GM19351 (cell line): ENCODE data around the gene DENND4A.

Experiments
- ATAC-seq: cut with Tn5 transposase; IDR thresholded peaks from one replicate; pipeline ENCODE4 v1.9.1; 2021; ENCODE audit warnings: mild to moderate bottlenecking, moderate library complexity; ENCODE audit not compliant: unreplicated experiment

The DENND4A gene

GRCh38 chr15:65792138-65792987 lies at the start of gene DENND4A:
Gene DENND4A, minus strand, starts transcription at chr15:65792293. Its CDS starts 35,843 bp downstream, at chr15:65756450.
- peak; percentile 76 for ATAC-seq

- no peak for ATAC-seq
These were observed 49.2 kb upstream of the DENND4A start for GRCh38 chr15:65841121-65841930.

DNA sequence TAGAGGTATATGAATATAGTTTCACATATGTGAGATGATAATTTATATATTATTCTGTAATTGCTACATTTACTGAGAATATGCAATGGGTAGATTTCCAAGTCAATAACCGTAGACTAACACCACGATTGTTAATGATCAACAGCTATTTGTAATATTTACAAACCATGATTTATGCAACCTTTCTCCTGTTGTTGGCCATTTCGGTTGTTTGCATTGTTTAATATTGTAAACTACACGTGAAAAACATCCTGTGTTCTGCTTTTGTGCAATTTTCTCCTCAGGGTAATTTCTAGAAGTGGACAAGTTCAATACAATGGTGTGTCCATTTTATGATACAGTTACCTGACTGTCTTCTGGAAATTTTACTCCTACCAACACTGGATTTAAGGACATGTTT lies 47.9 kb upstream of the DENND4A start:
- no peak for ATAC-seq

- ATAC-seq = no peak
These were observed 47.3 kb upstream of the DENND4A start for GRCh38 chr15:65839354-65839901.

DNA sequence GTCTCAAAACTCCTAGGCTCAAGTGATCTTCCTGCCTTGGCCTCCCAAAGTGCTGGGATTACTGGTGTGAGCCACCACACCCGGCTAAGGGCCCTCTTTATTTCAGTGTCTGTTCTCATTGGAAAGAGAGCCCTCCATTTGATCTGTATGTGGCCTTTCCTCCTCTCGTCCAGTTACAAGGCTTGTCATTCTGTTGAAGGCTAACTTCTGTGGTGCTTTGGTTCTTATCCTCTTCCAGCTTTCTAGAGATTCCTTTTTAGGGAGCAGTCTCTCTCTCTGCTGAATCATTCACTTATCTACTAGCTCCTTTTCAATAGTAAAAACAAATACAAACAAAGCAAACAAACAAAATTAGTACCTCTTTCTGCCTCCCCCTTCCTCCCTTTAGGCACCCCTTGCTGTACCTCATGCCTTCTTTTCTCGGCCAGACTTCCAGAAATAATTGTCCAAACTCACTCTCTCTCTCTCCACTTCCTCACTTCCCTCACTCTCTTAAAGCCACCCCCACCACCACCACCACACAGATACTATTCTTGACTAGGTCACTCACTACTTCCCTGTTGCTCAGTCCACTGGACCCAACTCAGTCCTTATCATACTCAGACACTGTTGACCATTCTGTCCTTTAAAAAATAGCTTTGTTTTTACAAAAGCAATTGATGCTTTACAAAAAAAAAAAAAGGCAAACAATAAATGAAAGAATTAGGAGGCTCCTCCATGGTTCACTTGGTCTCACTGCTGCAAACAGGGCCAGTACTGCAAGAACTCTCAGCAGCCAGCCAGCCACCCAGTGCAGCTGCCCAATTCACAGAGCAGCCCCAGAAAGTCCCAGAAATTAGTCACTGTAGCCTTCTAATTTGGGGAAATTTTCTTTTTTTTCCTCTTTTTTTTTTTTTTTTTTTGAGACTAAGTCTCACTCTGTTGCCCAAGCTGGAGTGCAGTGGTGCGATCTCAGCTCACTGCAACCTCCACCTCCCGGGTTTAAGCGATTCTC lies 45.5 kb upstream of the DENND4A start:
- no peak for ATAC-seq

- ATAC-seq = no peak
These were observed 44.6 kb upstream of the DENND4A start for GRCh38 chr15:65836665-65837064.

GRCh38 chr15:65835447-65835846 lies 43.4 kb upstream of the DENND4A start:
- no peak for ATAC-seq

GRCh38 chr15:65834603-65835282 lies 42.6 kb upstream of the DENND4A start:
- no peak for ATAC-seq

GRCh38 chr15:65833501-65834205 lies 41.6 kb upstream of the DENND4A start:
- ATAC-seq = no peak

- no peak for ATAC-seq
These were observed 40.7 kb upstream of the DENND4A start for GRCh38 chr15:65832549-65833364.

DNA sequence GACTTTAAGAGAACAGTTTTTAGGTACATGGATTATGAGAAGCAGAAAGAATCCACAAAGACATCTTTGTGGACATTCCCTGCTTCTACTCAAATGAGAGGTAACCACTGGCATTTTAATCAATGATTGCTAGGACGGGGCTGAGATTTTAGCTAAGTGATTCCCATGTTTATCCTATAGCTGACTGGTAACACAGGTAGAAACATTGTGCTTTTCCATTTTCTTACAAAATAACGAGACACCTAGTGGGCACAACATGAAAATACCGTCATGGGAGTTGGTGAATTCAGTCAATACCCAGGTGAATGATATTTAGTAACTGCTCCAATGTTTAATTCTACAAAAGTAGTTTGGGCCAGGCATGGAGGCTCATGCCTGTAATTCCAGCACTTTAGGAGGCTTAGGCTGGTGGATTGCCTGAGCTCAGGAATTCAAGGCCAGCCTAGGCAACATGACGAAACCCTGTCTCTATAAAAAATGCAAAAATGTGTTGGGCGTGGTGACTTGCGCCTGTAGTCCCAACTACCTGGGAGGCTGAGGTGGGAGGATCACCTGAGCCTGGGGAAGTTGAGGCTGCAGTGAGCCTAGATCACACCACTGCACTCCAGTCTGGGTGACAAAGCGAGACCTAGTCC lies 37.2 kb upstream of the DENND4A start:
- no peak for ATAC-seq

- ATAC-seq = no peak
These were observed 36.5 kb upstream of the DENND4A start for GRCh38 chr15:65828585-65828984.

GRCh38 chr15:65827065-65827464 lies 35.0 kb upstream of the DENND4A start:
- ATAC-seq = no peak

- ATAC-seq = no peak
These were observed 33.0 kb upstream of the DENND4A start for GRCh38 chr15:65824941-65825544.

DNA sequence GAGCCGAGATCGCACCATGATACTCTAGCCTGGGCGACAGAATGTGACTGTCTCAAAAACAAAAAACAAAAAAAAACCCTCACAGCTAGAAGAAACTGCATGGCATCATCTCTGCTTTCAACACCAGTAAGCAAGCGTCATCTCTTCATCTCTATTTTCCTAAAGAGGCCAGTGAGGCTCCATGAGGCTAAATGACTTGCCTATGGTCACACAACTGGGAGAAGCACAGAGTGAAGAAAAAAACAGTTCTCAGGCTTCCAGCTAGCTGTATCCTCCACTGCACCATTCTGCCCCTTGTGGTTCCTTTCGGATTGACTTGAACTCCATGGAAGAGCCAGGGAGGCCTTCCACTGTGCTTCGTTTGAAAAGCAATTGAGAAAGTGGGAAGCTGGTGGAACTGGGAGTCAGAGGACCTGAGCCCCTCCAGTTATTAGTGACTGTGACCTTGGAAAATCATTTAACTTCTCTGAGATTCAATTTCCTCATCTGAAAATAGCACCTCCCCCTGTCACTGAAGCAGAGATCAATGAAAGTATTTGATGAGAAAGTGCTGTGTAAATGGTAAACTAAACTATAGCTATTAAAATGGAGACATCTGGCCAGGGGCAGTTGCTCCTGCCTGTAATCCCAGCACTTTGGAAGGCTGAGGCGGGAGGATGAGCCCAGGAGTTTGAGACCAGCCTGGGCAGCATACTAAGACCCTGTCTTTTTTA lies 32.1 kb upstream of the DENND4A start:
- ATAC-seq = no peak

DNA sequence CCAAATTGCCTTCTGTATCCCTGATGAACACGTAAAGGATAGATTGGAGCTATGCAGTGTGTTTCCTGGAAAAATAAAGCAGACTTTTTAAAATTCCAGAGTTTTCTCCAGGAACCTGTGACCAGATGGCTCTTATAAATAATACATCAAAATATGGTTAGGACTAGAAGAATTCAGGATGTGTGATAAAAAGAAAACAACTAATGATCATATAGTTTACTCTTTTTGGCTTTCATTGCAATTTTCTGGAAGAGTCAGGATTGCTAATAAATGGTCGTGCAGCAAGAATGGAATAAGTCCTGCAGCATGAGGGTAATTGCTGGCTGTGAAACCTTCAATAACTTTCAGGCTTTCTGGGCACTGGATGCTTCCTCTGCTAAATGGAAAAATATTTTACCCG lies 30.2 kb upstream of the DENND4A start:
- ATAC-seq = no peak

- ATAC-seq = no peak
These were observed 29.0 kb upstream of the DENND4A start for GRCh38 chr15:65821070-65821469.
